Esophagus squamous epithelium (tissue), 4 donors: ENCODE results near the gene GBA2.

Source experiments
- CTCF ChIP-seq, 6 experiments: fragments of 450-650 bp in 4 of 6; fragments of 200-600 bp in 2 of 6; sonication (generic) in 2 of 6; IDR thresholded peaks; one replicate each; pipeline ENCODE4 v1.5.1; 2016 to 2019; ENCODE audit warnings: antibody characterized with exemption in 6 of 6, mild to moderate bottlenecking in 4 of 6, moderate library complexity in 4 of 6
- POLR2A ChIP-seq, 4 donors: fragments of 450-650 bp; IDR thresholded peaks; one replicate each; pipeline ENCODE4 v1.6.1; 2017; ENCODE audit warnings: antibody characterized with exemption in 4 of 4, mild to moderate bottlenecking in 4 of 4, moderate library complexity in 3 of 4

- TF ChIP-seq CTCF (IDR thresholded peaks at IDR 0.05): no peak
- no peak for TF ChIP-seq POLR2A (IDR thresholded peaks at IDR 0.05)
These were observed 10.8 kb upstream of the GBA2 start for GRCh38 chr9:35759795-35760194.
